Measurements from ENCODE around the gene HOPX. TPM values are rescaled to one million over a fixed set of nuclear protein-coding genes. Genes with fewer than 3 reads are reported as not detected.
"Not testable (repeated sequence)": the region's sequence is repeated elsewhere in the genome, so short reads cannot be mapped to it uniquely, and the experiment has no call there.

The HOPX gene
- total RNA-seq (2014; rRNA removed; shearing (Covaris generic)): 224 and 235 TPM in 2 replicates
- polyA plus RNA-seq (2014; cell fraction: nucleus; rRNA removed): 108 and 121 TPM in 2 replicates

GRCh38 chr4:56681158-56681852, at the start of gene HOPX:
HOPX (minus strand) TSS chr4:56681296; CDS start chr4:56657816, 23,480 bp downstream.
- peak; percentile 70 for DNase-seq (ENCODE audit: extremely low read depth, low read depth)

DNA sequence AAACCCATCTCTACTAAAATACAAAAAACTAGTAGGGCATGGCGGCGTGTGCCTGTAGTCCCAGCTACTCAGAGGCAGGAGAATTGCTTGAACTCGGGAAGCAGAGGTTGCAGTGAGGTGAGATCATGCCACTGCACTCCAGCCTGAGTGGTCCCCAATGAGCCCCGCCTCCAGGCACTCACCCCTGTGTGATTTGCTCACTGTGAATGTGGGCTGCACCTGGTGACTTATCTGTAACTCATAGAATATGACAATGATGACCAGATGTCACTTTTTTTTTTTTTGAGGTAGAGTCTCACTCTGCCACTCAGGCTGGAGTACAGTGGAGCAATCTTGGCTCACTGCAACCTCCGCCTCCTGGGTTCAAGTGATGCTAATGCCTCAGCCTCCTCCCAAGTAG, 49.0 kb upstream of the HOPX start:
- DNase-seq (ENCODE audit: extremely low read depth, low read depth): no peak

DNA sequence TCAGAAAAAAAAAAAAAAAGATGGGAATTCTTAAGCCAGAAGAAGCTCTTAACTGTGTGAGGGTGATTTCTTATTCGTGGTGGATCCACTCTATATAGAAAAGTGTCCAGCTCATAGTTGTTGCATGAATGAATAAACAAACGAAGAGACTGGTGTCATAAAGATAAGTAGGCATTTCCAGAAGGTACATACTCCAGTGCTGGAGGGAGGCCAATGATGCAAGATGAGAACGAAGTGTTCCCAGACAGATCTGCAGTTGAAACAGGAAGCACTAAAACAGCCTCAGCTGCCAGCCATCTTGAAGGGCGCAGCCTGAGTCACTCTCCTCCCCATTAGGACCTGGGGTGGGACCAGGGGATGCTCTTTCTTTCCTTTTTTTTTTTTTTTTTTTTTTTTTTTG, 47.4 kb upstream of the HOPX start:
- no peak for DNase-seq (ENCODE audit: extremely low read depth, low read depth)

DNA sequence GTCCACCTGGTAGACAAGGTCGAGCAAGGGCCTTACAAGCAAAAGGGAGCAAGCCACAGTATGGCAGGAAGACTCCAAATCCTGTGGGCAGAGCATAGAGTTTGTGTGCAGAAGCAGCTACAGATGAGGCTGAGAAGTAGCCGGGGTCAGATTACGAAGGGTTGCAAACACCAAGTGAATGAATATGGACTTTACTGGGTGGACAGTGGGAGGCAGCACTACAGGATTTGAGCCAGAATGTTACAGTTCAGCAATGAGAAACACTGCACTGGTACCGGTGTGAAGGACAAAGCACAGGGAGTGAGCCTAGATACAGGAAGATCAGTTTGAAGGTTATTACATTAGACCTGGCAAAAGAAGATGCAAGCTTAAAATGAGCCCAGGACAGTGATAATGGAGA, 46.1 kb upstream of the HOPX start:
- no peak for DNase-seq (ENCODE audit: extremely low read depth, low read depth)

DNA sequence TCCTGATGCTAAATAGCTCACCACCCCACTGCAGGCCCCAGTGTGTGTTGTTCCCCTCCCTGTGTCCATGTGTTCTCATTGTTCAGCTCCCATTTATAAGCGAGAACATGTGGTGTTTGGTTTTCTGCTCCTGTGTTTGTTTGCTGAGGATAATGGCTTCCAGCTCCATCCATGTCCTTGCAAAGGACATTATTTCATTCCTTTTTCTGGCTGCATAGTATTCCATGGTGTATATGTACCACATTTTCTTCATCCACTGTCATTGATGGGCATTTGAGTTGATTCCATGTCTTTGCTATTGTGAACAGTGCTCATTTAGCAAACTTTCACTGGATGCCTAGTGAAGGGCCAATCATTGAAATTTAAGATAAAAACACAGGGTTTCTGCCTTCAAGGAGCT, 45.5 kb upstream of the HOPX start:
- DNase-seq (ENCODE audit: extremely low read depth, low read depth): not testable (repeated sequence)

GRCh38 chr4:56723659-56724230, 42.6 kb upstream of the HOPX start:
- no peak for DNase-seq (ENCODE audit: extremely low read depth, low read depth)

DNA sequence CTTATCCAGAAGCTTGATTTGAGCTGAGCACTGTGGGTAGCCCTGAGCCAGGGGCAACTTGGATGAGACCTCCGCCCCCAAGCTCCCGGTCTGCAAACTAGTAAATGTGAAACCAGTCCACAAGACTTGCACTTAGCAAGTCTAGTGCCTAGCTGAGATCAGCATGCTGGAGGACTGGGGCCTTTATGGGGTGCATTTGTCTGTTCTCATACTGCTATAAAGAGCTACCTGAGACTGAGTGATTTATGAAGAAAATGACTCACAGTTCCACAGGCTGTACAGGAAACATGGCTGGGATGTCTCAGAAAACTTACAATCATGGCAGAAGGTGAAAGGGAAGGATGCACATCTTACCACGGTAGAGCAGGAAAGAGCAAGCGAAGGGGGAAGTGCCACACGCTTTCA, 42.1 kb upstream of the HOPX start:
- no peak for DNase-seq (ENCODE audit: extremely low read depth, low read depth)

DNA sequence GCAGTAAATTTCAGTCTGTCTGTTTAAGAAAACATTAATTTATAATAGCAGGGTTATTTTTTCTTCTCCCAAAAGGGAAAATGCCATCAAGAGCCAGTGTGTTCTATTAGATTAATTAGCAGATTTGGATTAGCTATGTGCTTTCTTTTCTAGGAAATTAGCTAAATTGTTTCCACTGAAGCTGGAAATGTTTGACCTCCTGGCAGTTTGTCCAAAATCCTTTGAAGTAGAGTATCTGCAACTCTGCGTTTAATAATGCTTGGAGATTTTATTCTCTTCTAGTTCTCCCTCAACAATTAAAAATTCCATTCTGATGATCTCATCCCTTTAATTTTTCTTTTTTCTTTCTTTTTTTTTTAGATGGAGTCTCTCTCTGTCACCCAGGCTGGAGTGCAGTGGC, 27.1 kb upstream of the HOPX start:
- no peak for DNase-seq (ENCODE audit: extremely low read depth, low read depth)

DNA sequence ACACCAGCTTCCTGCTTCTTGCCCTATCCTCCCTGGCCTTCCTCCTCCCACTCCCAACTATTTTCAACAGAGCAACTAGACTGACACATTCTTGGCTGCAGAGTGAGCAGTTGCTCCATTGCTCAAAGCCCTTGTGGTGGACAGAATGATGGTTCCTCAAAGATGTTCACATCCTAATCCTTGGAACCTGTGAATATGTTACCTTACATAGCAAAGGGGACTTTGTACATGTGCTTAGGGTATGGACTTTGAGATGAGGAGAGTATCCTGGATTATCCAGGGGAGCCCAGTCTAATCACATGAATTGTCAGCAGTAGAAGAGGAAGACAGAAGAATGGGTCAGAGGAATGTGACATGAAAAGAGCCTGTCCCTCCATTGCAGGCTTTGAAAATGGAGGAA, 24.9 kb upstream of the HOPX start:
- no peak for DNase-seq (ENCODE audit: extremely low read depth, low read depth)

GRCh38 chr4:56705334-56705733, 24.2 kb upstream of the HOPX start:
- DNase-seq (ENCODE audit: extremely low read depth, low read depth): no peak

DNA sequence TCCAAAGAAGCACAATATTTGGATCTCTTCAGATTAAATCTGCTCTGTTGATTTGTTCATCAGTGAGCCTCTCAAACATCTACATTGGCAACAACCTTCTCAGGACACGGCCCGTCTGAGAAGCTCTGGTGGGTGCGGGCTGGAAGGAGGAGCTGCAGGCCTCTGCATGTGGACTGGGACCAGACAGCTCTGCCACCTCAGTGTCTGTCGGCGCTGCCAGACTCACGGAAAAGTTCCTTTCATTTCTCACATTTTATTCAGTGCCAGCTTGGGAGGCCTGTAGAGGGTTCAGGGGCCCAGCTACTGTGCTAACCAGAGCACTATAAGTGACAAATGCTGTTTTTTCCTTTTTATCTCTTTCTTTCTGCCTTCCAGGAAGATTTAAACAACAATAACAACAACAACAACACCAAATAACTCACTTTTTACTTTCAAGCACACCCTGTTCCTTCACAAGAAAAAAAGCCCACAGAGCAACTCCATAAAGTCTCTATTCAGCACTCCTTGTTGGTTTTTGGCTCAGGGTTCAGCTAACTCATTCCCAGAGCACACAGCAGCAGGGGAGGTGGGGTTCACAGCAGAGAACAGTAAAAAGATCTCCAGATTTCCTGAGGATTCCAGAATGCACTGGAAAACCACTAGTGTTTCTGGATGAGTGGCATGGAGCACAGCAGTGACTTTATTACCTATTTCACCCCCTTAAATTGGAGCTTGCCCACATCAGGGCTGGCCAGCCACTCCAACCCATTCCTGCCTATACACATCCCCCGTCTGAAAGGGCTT, 23.2 kb upstream of the HOPX start:
- no peak for DNase-seq (ENCODE audit: extremely low read depth, low read depth)

DNA sequence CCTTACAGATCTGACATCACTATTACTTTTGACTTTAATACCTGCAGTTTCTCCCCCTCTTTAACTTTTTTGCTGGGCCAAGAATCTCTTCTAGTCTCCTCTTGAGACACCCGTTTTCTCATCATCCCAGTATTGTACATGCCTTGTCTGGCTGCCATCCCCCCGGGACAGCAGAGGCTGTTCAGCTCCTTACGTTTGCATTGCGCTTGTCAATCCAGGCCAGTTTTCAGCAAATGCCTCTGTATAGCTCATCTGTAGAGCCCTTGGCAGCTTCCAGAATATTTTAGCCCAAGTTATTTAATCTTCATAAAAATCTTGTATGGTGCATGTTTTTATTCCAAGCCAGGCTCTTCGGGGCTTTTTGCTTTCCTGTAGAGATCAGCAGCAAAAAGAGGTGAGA, 22.3 kb upstream of the HOPX start:
- DNase-seq (ENCODE audit: extremely low read depth, low read depth): no peak

DNA sequence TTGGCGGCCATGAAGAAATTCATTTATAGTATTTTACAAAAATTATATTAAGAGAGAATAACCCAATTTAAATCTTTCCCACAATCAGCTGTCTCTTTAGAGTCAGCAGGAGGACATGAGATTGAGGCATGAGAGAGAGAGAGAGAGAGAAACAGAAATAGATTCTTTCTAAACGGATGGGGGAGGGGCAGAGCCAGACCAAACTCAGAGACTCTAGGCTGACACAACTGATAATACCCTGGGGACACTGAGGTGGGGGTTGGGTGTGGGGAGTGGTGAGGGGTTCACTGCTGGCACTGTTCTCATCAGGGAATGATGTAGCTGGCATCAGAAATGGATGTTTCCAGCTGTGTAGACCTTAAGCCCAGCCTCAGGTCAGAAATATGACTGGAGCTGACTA, 20.5 kb upstream of the HOPX start:
- no peak for DNase-seq (ENCODE audit: extremely low read depth, low read depth)

DNA sequence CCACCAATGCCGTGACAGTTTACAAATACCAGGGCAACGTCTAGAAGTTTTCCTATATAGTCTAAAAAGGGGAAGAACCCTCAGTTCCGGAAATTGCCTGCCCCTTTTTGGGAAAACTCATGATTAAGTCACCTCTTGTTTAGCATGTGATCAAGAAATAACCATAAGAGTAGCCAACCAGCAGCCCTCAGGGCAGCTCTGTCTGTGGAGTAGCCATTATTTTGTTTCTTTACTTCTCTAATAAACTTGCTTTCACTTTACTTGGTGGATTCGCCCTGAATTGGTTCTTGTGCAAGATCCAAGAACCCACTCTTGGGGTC, 20.0 kb upstream of the HOPX start:
- DNase-seq (ENCODE audit: extremely low read depth, low read depth): no peak

- no peak for DNase-seq (ENCODE audit: extremely low read depth, low read depth)
These were observed 18.5 kb upstream of the HOPX start for GRCh38 chr4:56699537-56700105.

- no peak for DNase-seq (ENCODE audit: extremely low read depth, low read depth)
These were observed 17.2 kb upstream of the HOPX start for GRCh38 chr4:56698329-56698728.

GRCh38 chr4:56696056-56696455, 15.0 kb upstream of the HOPX start:
- no peak for DNase-seq (ENCODE audit: extremely low read depth, low read depth)

DNA sequence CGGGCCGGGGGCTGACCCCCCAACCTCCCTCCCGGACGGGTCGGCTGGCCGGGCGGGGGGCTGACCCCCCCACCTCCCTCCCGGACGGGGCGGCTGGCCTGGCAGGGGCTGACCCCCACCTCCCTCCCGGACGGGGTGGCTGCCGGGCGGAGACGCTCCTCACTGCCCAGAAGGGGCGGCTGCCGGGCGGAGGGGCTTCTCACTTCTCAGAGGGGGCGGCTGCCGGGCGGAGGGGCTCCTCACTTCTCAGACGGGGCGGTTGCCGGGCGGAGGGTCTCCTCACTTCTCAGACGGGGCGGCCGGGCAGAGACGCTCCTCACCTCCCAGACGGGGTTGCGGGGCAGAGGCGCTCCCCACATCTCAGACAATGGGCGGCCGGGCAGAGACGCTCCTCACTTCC, 12.4 kb upstream of the HOPX start:
- not testable (repeated sequence) for DNase-seq (ENCODE audit: extremely low read depth, low read depth)

DNA sequence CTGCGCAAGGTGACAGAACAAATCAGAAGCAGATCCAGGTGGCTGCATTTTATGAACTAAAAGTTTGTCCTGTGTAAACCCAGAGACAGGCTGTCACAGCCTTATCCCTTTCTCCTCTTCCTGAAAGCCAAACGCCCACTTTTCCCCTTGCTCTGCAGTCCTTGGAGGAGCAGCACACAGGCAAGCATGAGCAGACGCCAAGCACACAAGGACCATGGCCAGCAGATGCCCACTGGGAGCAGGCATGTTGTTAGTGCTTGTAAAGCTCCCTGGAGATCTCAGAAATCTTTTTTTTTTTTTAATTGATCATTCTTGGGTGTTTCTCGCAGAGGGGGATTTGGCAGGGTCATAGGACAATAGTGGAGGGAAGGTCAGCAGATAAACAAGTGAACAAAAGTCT, 11.5 kb upstream of the HOPX start:
- DNase-seq (ENCODE audit: extremely low read depth, low read depth): no peak

- no peak for DNase-seq (ENCODE audit: extremely low read depth, low read depth)
These were observed 10.3 kb upstream of the HOPX start for GRCh38 chr4:56691425-56691824.

DNA sequence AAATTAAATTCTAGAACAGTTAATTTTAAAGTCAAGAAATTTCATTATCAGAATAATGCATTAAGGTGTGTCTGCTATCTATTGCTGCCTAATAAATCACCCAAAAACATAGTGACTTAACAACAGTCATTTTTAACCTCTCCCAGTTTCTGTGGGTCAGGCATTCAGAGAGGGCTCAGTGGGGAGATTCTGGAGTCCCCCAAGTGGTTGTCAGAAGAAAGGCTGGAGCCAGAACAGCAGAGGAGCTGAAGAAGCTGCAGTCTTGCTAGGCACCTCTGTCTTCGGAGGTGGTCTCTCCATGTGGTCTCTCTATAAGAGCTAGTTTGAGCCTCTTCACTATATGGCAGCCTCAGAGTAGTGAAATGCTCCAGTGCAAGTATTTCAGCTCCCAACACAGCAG, 9.3 kb upstream of the HOPX start:
- no peak for DNase-seq (ENCODE audit: extremely low read depth, low read depth)

All from NCI-H460 (cell line).